GM12892 (cell line): ENCODE measurements around the gene SULF2.

Experiments
- DNase-seq: peaks from one replicate; pipeline ENCODE4 v3.0.0; 2011; ENCODE audit not compliant: insufficient read length
- FAIRE-seq: peaks from 2 replicates; lab custom pipeline; 2011; peaks lifted over from hg19 to GRCh38; lab: Jason Lieb, UNC
- POLR2A ChIP-seq: IDR thresholded peaks from 2 replicates; pipeline ENCODE4 v1.6.1; 2011; ENCODE audit warnings: low read depth, low read length, control low read depth
- POLR2AphosphoS5 ChIP-seq: IDR thresholded peaks from 2 replicates; pipeline ENCODE4 v1.6.1; 2011; ENCODE audit warnings: low read depth, low read length, control low read depth
- TAF1 ChIP-seq: IDR thresholded peaks from 2 replicates; pipeline ENCODE4 v1.6.1; 2011; ENCODE audit warnings: low read depth, mild to moderate bottlenecking, control low read depth, low read length, borderline replicate concordance

SULF2 gene

DNA sequence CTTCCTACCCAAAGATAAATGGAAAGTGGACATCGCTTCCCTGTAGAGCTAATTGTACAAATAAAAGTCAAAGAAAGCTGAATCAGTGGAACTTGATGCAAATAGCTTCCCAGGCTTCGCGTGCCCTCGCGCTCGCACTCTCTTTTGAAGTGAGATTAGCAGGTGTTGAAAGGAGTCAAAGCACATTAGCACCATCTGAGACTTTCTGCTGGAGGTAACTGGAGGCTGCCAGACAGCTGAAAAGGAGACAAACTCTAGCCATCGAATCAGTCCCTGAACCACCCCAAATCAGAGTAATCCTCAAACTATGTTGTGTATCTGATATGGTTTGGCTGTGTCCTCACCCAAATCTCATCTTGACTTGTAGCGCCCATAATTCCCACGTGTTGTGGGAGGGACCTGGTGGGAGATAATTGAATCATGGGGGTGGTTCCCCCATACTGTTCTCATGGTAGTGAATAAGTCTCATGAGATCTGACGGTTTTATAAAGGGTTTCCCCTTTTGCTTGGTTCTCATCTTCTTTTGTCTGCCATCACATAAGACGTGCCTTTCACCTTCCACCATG, 23.7 kb downstream of the SULF2 start:
- DNase-seq (no peak), FAIRE-seq (no peak)
- TF ChIP-seq POLR2A: no peak

DNA sequence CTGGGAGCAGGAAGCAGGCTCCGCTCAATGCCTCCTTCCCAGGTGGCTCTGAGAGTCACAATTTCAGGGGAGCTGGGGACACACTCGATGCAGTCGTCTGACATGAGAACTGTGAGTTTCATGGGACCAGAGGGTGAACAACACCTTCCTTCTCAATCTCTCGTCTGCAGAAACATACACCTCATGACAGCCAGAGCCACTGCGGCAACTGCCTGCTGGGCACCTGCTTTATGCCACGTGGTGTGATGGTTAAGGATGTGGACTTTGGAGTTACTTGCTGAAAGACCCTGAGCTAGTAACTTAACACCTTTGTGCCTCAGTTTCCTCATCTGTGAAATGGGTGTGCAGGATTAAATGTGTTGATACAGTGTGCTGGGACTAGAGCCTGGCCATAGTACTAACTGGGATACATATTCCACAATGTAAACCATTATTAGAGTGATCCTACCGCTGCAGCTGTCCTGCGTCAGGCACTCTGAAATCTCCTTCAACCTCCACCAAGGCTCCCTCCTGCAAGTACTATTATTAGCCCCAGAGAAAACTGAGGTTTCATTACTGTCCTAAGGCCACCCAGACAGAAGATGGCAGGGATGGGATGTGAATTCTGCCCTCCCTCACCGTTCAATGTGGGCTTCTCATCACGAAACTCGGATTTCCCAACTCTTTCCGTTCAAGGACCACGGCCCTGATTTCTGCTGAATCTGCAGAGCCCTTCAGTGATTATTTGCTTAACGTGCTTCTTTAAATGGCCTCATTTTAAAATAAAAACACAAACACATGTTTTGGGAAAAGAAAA, 24.4 kb downstream of the SULF2 start:
- TF ChIP-seq TAF1 (no peak), POLR2A (no peak), POLR2AphosphoS5 (no peak)
- FAIRE-seq: no peak
- DNase-seq: no peak

DNA sequence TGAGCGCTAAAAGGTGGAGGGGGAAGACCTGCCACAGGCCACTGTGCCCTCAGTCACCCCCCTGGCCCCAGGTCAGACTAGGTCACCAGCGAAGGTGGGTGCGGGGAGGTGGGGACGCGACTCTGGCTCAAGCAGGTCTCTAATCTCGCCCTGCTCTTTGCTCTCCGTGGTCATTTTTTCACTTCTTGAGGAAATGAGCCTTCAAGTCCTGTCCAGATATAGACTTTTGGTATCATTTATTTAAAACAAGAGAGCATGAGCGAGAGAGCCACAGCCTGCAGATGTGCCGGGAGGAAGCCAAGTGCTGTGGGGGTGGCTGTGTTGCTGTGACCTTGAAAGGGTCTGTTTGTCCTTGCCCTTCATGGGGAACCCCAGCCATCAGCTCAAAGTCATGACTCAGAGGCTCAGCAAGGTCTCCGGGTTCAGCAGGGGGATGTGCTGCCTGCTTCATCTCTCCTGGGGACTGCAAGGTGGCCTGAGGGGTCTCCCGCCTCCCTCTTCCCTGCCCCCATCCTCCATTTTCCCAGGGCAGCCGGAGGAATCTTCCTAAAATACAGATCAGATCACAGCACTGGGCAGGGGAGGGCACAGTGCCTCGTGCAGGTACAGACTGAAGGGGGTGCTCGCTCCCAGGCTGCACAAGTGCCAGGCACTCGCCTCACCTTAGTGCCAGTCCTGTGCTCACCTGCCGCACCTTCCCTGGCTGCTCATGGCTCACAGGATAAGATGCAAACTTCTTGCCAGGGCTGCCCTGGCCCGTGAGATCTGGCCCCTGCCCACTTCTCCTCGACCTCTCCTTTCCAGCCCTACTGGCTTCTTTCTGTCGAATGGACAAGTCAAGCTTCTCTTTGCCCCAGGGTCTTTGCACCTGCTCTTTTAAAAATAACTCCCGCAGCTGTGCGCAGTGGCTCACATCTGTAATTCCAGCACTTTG, 26.5 kb downstream of the SULF2 start:
- FAIRE-seq: no peak
- TF ChIP-seq POLR2A (no peak), TAF1 (no peak), POLR2AphosphoS5 (no peak)
- no peak for DNase-seq

DNA sequence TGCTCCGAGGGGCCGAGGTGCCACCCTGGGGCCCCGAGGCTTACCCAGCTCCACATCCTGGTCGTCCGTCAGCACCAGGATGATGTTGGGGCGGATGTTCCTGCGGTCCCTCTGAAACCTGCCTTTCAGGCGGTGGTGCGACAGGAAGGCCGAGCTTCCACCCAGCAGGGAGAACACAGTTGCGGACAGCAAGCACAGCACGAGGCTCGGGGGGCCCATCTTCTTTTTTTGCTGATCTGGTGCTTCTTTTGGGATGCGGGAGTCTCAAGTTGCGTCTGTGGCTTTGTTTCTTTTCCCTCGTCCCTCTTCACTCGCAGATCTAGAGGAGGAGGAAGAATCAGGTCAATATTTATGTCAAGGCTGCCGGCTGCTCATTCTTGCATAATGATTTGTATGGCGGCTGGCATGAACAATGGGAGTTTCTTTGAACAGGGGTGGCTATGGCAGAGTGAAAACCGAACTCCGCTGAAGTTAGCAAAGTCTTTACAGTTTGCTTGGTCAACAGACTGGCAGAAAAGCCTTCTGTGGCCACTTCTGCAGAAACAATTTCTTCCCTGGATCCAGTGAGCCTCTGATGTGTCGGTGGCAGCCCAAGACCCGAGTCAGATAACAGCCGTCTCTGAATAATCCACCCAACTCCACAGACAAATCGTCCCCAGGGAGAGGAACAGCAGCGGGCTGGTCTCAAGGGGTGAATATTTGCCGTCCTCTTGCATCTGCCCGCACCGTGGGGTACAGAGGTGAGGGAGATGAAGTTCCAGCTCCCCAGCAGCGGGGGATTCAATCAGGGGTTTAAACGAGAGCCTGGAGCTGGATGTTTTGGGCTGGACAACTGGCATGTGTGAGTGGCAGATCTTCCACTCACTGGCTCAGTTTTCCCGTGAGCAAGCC, 27.9 kb downstream of the SULF2 start:
- DNase-seq (no peak), FAIRE-seq (no peak)
- TF ChIP-seq TAF1: no peak
- no peak for TF ChIP-seq POLR2AphosphoS5

DNA sequence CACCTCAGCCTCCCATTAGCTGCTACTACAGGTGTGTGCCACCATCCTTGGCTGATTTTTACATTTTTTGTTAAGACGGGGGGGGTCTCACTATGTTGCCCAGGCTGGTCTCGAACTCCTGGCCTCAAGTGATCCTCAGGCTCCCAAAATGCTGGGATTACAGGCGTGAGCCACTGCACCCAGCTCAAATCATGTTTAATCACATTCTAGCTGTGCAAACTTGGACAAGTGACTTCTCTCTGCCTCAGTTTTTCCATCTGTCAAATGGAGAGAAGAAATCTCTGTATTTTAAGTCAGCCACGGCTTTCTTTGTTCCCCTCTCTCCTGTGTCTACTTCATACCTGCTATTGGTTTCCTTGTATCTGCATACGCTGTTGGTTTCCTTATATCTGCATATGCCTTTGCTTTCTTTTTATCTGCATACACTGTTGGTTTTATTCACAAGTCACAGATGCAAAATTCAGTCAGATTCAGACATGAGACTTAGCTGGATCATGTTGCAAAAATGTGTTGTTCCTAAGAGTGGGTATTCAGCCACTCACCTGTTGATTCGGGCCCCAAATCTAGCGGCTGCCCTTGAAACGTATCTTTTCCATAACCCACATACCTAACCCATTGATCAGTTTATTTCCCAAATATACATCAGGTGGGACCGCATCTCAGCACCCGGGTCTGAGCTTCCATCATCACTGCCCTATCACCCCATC, 30.2 kb downstream of the SULF2 start:
- DNase-seq (no peak), FAIRE-seq (no peak)
- TF ChIP-seq POLR2A: no peak
- no peak for TF ChIP-seq POLR2AphosphoS5
- TF ChIP-seq TAF1: no peak

DNA sequence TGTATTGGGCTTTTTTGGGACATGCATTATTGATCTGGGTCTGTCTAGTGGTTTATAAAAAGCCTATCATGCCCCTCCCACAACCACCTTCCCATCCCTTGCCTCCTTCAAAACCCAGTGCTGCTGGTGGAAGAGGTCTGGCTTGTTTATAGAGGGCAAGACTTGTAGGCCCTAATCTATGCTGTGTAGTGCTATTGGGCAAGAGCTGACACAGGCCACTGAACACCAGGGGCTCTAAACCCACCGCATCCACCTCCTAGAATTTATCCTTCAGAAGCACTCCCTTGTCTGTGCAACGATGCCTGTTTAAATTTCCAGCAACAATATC, 30.9 kb downstream of the SULF2 start:
- no peak for DNase-seq
- TF ChIP-seq POLR2AphosphoS5: no peak
- no peak for TF ChIP-seq POLR2A
- no peak for TF ChIP-seq TAF1
- FAIRE-seq: no peak

DNA sequence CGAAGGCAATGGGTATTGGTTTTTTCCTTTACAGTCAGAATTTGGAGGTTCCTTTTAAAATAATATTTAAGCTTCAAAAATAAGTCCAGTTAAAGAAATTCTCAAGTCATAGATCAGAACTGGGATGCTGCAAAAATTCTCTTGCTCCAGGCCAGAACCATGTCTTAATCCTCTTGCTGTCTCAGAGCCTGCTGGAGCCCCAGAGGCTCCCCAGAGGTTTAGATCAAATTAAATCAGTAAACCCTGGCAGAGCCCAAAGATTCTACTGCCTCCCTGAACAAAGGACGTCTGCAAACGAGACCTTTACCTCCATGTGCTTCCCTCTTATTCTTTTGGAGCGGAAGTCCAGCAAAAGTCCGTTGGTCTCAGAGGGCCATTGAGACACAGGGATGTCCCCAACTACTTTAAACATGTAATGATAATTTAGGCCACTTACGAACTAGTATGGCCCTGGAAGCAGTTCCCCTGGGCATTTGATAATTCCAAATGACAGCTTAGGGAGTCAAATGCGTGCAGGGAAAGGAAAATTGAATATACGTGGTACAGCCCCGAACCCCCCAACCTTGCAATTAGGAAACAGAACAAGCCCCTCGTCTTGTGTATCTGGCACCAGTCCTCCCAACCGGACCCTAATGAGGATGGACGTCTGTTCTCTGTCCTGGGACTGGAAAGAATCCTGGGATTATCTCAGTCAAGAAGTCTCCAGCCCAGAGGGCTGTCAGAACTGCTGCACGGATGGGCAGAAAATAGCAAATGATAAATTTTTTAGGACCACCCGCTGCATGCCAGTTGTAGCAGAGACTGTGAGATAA, 31.5 kb downstream of the SULF2 start:
- DNase-seq (no peak), FAIRE-seq (no peak)
- TF ChIP-seq POLR2A: no peak
- no peak for TF ChIP-seq POLR2AphosphoS5
- TF ChIP-seq TAF1: no peak

DNA sequence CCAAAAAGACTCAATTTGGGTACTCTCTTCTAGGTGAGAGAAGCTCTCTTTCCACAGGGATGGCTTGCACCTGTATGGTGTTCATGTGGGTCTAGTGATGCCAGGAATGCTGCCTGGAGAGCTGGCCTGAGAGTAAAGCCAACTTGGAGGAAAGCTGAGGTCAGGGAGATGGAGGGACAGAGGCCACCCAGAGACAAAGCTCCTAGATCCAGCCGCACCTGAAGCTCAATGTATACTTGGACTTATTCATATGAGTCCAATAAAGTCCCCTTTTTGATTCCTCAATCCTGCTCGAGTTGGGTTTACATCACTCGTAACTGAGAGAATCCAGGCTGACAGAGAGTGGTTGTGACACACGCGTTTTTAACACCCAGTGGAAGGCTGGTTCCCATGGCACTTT, 33.8 kb downstream of the SULF2 start:
- FAIRE-seq (no peak), DNase-seq (no peak)
- TF ChIP-seq TAF1: no peak
- TF ChIP-seq POLR2AphosphoS5: no peak
- no peak for TF ChIP-seq POLR2A

DNA sequence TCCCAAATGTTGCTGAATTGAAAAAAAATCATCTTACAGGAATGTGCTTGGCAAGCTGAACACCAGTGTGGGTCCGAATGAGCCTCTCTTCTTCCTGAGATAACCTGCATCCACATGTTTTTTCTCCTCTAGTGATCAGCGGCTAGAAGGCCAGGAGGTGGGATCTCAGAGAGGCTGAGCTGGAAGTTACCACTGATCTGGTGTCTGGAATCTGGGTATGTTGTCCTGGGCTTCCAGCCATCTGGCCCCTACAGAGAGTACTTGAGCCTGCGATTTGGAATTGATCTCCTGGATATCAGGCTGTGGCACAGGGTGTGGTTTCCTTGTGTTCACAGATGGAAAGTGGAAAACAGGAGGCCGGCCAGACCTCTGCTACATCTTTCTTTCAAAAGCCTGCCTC, 35.9 kb downstream of the SULF2 start:
- no peak for DNase-seq
- FAIRE-seq: no peak
- TF ChIP-seq POLR2A (no peak), POLR2AphosphoS5 (no peak), TAF1 (no peak)

DNA sequence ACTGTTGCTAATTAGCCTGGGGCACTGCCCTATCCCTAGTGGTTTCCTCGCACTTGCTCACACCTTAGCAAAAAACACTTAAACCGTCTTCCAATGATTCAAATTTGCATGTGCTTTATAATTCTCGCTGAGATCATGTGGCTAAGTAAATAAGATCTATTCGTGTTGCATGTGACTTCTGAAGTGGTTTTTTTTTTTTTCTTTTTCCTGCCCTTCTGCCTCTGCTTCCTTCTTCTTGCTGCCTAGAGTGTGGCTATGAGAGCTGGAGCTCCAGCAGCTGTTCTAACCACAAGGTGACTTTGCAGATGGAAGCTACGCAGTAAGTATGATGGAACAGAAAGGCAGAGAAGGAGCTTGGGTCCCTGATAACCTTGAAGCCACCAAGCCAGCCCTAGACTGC, 36.5 kb downstream of the SULF2 start:
- FAIRE-seq (no peak), DNase-seq (no peak)
- TF ChIP-seq POLR2A (no peak), TAF1 (no peak), POLR2AphosphoS5 (no peak)
